Activated T-cell treated with anti-CD3 and anti-CD28 coated beads, Interleukin-2, amount 50 U/mL, for 24 hours (primary cell): ENCODE results near the gene HCFC2.
"Not testable (repeated sequence)": the region's sequence is repeated elsewhere in the genome, so short reads cannot be mapped to it uniquely, and the experiment has no call there.

ENCODE experiments used
- DNase-seq: peaks from one replicate; pipeline ENCODE4 v3.0.0-alpha.2; 2020
- H3K27ac Mint-ChIP-seq: 2 replicates; pipeline ENCODE4 v1.8.0; 2020; ENCODE audit warnings: mild to moderate bottlenecking, mixed read lengths
- H3K27me3 Mint-ChIP-seq: 2 replicates; pipeline ENCODE4 v1.8.0; 2020; ENCODE audit warnings: mixed read lengths
- H3K36me3 Mint-ChIP-seq: 2 replicates; pipeline ENCODE4 v1.8.0; 2020; ENCODE audit warnings: low read depth, mixed read lengths
- H3K4me1 Mint-ChIP-seq: 2 replicates; pipeline ENCODE4 v1.8.0; 2020; ENCODE audit warnings: low read depth, mixed read lengths
- H3K4me3 Mint-ChIP-seq: 2 replicates; pipeline ENCODE4 v1.8.0; 2020; ENCODE audit warnings: mild to moderate bottlenecking, moderate library complexity, mixed read lengths
- H3K9me3 Mint-ChIP-seq: 2 replicates; pipeline ENCODE4 v1.8.0; 2020; ENCODE audit warnings: mixed read lengths

HCFC2 gene

GRCh38 chr12:104079024-104079423, 14.7 kb downstream of the HCFC2 start:
- no peaks in the 10 kb centered on the region for H3K9me3 Mint-ChIP-seq
- peaks cover 47% of the 10 kb centered on the region for H3K36me3 Mint-ChIP-seq
- H3K27me3 Mint-ChIP-seq, result no peaks in the 10 kb centered on the region
- H3K27ac Mint-ChIP-seq, result no peak overlapping the region
- peaks cover 24% of the 10 kb centered on the region for H3K4me1 Mint-ChIP-seq
- no peak overlapping the region for H3K4me3 Mint-ChIP-seq
- no peak for DNase-seq

- no peaks in the 10 kb centered on the region for H3K27me3 Mint-ChIP-seq
- peaks cover 29% of the 10 kb centered on the region for H3K4me1 Mint-ChIP-seq
Measured at GRCh38 chr12:104080764-104081163, 16.4 kb downstream of the HCFC2 start.

GRCh38 chr12:104083769-104084475, 19.6 kb downstream of the HCFC2 start:
- Mint-ChIP-seq H3K27ac (peak overlapping the region; percentile 65), H3K4me1 (peaks cover 23% of the 10 kb centered on the region), H3K4me3 (peak overlapping the region; percentile 6), H3K36me3 (peaks cover 65% of the 10 kb centered on the region), H3K27me3 (no peaks in the 10 kb centered on the region), H3K9me3 (no peaks in the 10 kb centered on the region)
- peak; percentile 36 for DNase-seq

More at GRCh38 chr12:104080764-104081163, 16.4 kb downstream of the HCFC2 start:
- H3K36me3 Mint-ChIP-seq, result peaks cover 59% of the 10 kb centered on the region
- H3K4me3 Mint-ChIP-seq, result no peak overlapping the region
- DNase-seq, result no peak
- no peak overlapping the region for H3K27ac Mint-ChIP-seq
- no peaks in the 10 kb centered on the region for H3K9me3 Mint-ChIP-seq

GRCh38 chr12:104090685-104091084, 26.4 kb downstream of the HCFC2 start:
- Mint-ChIP-seq H3K36me3 (peaks cover 72% of the 10 kb centered on the region), H3K27ac (no peak overlapping the region), H3K27me3 (no peaks in the 10 kb centered on the region), H3K4me1 (peaks cover 11% of the 10 kb centered on the region), H3K4me3 (no peak overlapping the region), H3K9me3 (no peaks in the 10 kb centered on the region)
- DNase-seq, result no peak

GRCh38 chr12:104091136-104091535, 26.8 kb downstream of the HCFC2 start:
- Mint-ChIP-seq H3K27ac (no peak overlapping the region), H3K27me3 (no peaks in the 10 kb centered on the region), H3K4me1 (peaks cover 11% of the 10 kb centered on the region), H3K9me3 (no peaks in the 10 kb centered on the region), H3K4me3 (no peak overlapping the region), H3K36me3 (peaks cover 69% of the 10 kb centered on the region)
- no peak for DNase-seq

GRCh38 chr12:104094284-104094683, 30.0 kb downstream of the HCFC2 start:
- H3K9me3 Mint-ChIP-seq, result no peaks in the 10 kb centered on the region
- H3K27me3 Mint-ChIP-seq, result no peaks in the 10 kb centered on the region
- no peak for DNase-seq
- no peak overlapping the region for H3K4me3 Mint-ChIP-seq
- H3K36me3 Mint-ChIP-seq, result peaks cover 77% of the 10 kb centered on the region
- no peak overlapping the region for H3K27ac Mint-ChIP-seq
- H3K4me1 Mint-ChIP-seq, result peaks cover 14% of the 10 kb centered on the region

- Mint-ChIP-seq H3K4me1 (peaks cover 14% of the 10 kb centered on the region), H3K27ac (no peak overlapping the region), H3K4me3 (no peak overlapping the region), H3K27me3 (no peaks in the 10 kb centered on the region), H3K9me3 (no peaks in the 10 kb centered on the region), H3K36me3 (peaks cover 73% of the 10 kb centered on the region)
- no peak for DNase-seq
Measured at GRCh38 chr12:104095289-104095688, 31.0 kb downstream of the HCFC2 start.

- Mint-ChIP-seq H3K4me3 (no peak overlapping the region), H3K4me1 (peaks cover 14% of the 10 kb centered on the region), H3K36me3 (peaks cover 75% of the 10 kb centered on the region), H3K27me3 (no peaks in the 10 kb centered on the region), H3K9me3 (no peaks in the 10 kb centered on the region), H3K27ac (no peak overlapping the region)
- no peak for DNase-seq
Measured at GRCh38 chr12:104097954-104098353, 33.6 kb downstream of the HCFC2 start.

- Mint-ChIP-seq H3K4me3 (no peak overlapping the region), H3K9me3 (no peaks in the 10 kb centered on the region), H3K36me3 (peaks cover 30% of the 10 kb centered on the region), H3K27ac (no peak overlapping the region), H3K27me3 (no peaks in the 10 kb centered on the region), H3K4me1 (peaks cover 9% of the 10 kb centered on the region)
- no peak for DNase-seq
Measured at GRCh38 chr12:104105461-104105860, 41.1 kb downstream of the HCFC2 start.

GRCh38 chr12:104106965-104107364, 42.6 kb downstream of the HCFC2 start:
- Mint-ChIP-seq H3K27ac (peak overlapping the region; percentile 9), H3K27me3 (no peaks in the 10 kb centered on the region), H3K4me1 (peaks cover 13% of the 10 kb centered on the region), H3K36me3 (peaks cover 20% of the 10 kb centered on the region), H3K9me3 (no peaks in the 10 kb centered on the region), H3K4me3 (no peak overlapping the region)
- DNase-seq, result no peak

GRCh38 chr12:104108755-104109445, 44.6 kb downstream of the HCFC2 start:
- H3K4me3 Mint-ChIP-seq, result no peak overlapping the region
- H3K9me3 Mint-ChIP-seq, result no peaks in the 10 kb centered on the region
- H3K36me3 Mint-ChIP-seq, result peaks cover 16% of the 10 kb centered on the region
- peaks cover 13% of the 10 kb centered on the region for H3K4me1 Mint-ChIP-seq
- DNase-seq, result peak; percentile 88
- H3K27me3 Mint-ChIP-seq, result no peaks in the 10 kb centered on the region
- no peak overlapping the region for H3K27ac Mint-ChIP-seq

GRCh38 chr12:104109446-104110271, 45.3 kb downstream of the HCFC2 start:
- H3K4me1 Mint-ChIP-seq, result peaks cover 13% of the 10 kb centered on the region
- H3K4me3 Mint-ChIP-seq, result no peak overlapping the region
- H3K27me3 Mint-ChIP-seq, result no peaks in the 10 kb centered on the region
- no peaks in the 10 kb centered on the region for H3K9me3 Mint-ChIP-seq
- no peak overlapping the region for H3K27ac Mint-ChIP-seq
- no peak for DNase-seq
- H3K36me3 Mint-ChIP-seq, result peaks cover 22% of the 10 kb centered on the region

- DNase-seq, H3K27me3 Mint-ChIP-seq, H3K4me3 Mint-ChIP-seq, H3K4me1 Mint-ChIP-seq, H3K27ac Mint-ChIP-seq, H3K9me3 Mint-ChIP-seq: not testable (repeated sequence)
- peaks cover 49% of the 10 kb centered on the region for H3K36me3 Mint-ChIP-seq
Measured at GRCh38 chr12:104114834-104115586, 50.7 kb downstream of the HCFC2 start.

- H3K36me3 Mint-ChIP-seq, result peaks cover 54% of the 10 kb centered on the region
- peak overlapping the region; percentile 2 for H3K27ac Mint-ChIP-seq
- peaks cover 8% of the 10 kb centered on the region for H3K4me1 Mint-ChIP-seq
- no peaks in the 10 kb centered on the region for H3K27me3 Mint-ChIP-seq
- no peak overlapping the region for H3K4me3 Mint-ChIP-seq
- H3K9me3 Mint-ChIP-seq, result no peaks in the 10 kb centered on the region
- no peak for DNase-seq
Measured at GRCh38 chr12:104115587-104115975, 51.2 kb downstream of the HCFC2 start.
